H1 (cell line): ENCODE data around the gene GPATCH2. TPM values are rescaled to one million over a fixed set of nuclear protein-coding genes. Genes with fewer than 3 reads are reported as not detected.

Source experiments
- CTCF ChIA-PET: fragments of 300-600 bp; sonication (Branson Sonifier 250); formaldehyde crosslinking; loops from one replicate; lab custom pipeline; 2021; ENCODE audit not compliant: partially characterized antibody; lab: Charles Lee
- POLR2A ChIA-PET: fragments of 300-600 bp; sonication (Branson Sonifier 250); formaldehyde crosslinking; loops from one replicate; lab custom pipeline; 2021; ENCODE audit warnings: inconsistent platforms; ENCODE audit not compliant: partially characterized antibody; lab: Charles Lee
- DNase-seq, 2 experiments: peaks; one replicate each; pipeline versions ENCODE4 v3.0.0 to v3.0.0-alpha.2; 2010 to 2022; ENCODE audit warnings: low spot score in 2 of 2, low read depth in 1 of 2, mixed read lengths in 1 of 2
- FAIRE-seq: peaks from 2 replicates; lab custom pipeline; 2011; peaks lifted over from hg19 to GRCh38; lab: Jason Lieb, UNC
- H2AFZ ChIP-seq: 2 replicates; pipeline ENCODE4 v1.8.1; 2012; ENCODE audit warnings: low read length, inconsistent platforms
- H2AK5ac ChIP-seq: 2 replicates; pipeline ENCODE4 v1.6.1; 2013; ENCODE audit warnings: low read depth, low read length
- H2BK120ac ChIP-seq: replicated peaks from 2 replicates; pipeline ENCODE3; 2013; ENCODE audit warnings: low read depth, low read length, inconsistent platforms
- H2BK12ac ChIP-seq: 2 replicates; pipeline ENCODE4 v1.6.1; 2013; ENCODE audit warnings: low read depth, low read length
- H2BK15ac ChIP-seq: 2 replicates; pipeline ENCODE4 v1.6.1; 2013; ENCODE audit warnings: low read length
- H2BK20ac ChIP-seq: 2 replicates; pipeline ENCODE4 v1.6.1; 2013; ENCODE audit warnings: low read length
- H2BK5ac ChIP-seq: 2 replicates; pipeline ENCODE4 v1.6.1; 2013; ENCODE audit warnings: low read depth, low read length
- H3K14ac ChIP-seq: 2 replicates; pipeline ENCODE4 v1.6.1; 2013; ENCODE audit warnings: inconsistent platforms; ENCODE audit not compliant: insufficient read length
- H3K18ac ChIP-seq: 2 replicates; pipeline ENCODE4 v1.6.1; 2013; ENCODE audit warnings: low read length; ENCODE audit errors: extremely low read depth
- H3K23ac ChIP-seq: 2 replicates; pipeline ENCODE4 v1.6.1; 2013; ENCODE audit warnings: inconsistent platforms; ENCODE audit not compliant: insufficient read length
- H3K23me2 ChIP-seq: 2 replicates; pipeline ENCODE4 v1.6.1; 2013; ENCODE audit warnings: low read depth, low read length
- H3K27ac ChIP-seq: 2 replicates; pipeline ENCODE4 v1.6.1; 2011; ENCODE audit warnings: low read depth, low read length, inconsistent platforms
- H3K27me3 ChIP-seq, 4 experiments: replicated peaks in 1 of 4; 1 replicate in 1 of 4; 2 replicates in 3 of 4; pipeline versions ENCODE4 v1.6.1 to v1.8.1; 2011 to 2013; ENCODE audit warnings: low read length in 3 of 4, mild to moderate bottlenecking in 3 of 4, inconsistent platforms in 2 of 4, mixed read lengths in 2 of 4, moderate library complexity in 1 of 4; ENCODE audit not compliant: control insufficient read depth in 3 of 4, insufficient read depth in 3 of 4; ENCODE audit errors: extremely low read depth in 1 of 4
- H3K36me3 ChIP-seq, 4 experiments: 2 replicates each; pipeline versions ENCODE4 v1.6.1 to v1.8.1; 2011 to 2013; ENCODE audit warnings: mild to moderate bottlenecking in 4 of 4, low read length in 3 of 4, moderate library complexity in 2 of 4, control low read depth in 1 of 4, inconsistent platforms in 1 of 4; ENCODE audit not compliant: insufficient read depth in 4 of 4, control insufficient read depth in 2 of 4
- H3K4ac ChIP-seq: replicated peaks from 2 replicates; pipeline ENCODE3; 2013; ENCODE audit warnings: low read length, low read depth, mixed read lengths, inconsistent platforms; ENCODE audit not compliant: insufficient read length
- H3K4me1 ChIP-seq, 4 experiments: replicated peaks in 1 of 4; 1 replicate in 1 of 4; 2 replicates in 3 of 4; pipeline versions ENCODE4 v1.6.1 to v1.8.1; 2011 to 2013; ENCODE audit warnings: low read length in 3 of 4, inconsistent platforms in 2 of 4, mixed read lengths in 1 of 4; ENCODE audit not compliant: insufficient read depth in 4 of 4, control insufficient read depth in 3 of 4
- H3K4me2 ChIP-seq, 2 experiments: 2 replicates each; pipeline versions ENCODE4 v1.6.1 to v1.8.1; 2011 to 2013; ENCODE audit warnings: low read depth in 2 of 2, low read length in 2 of 2, control low read depth in 1 of 2, inconsistent platforms in 1 of 2, mild to moderate bottlenecking in 1 of 2; ENCODE audit not compliant: insufficient read depth in 1 of 2
- H3K4me3 ChIP-seq, 4 experiments: fragments of 200-600, 300-600 bp in 1 of 4; sonication (generic), shearing (Covaris generic), sonication (Bioruptor Twin) in 1 of 4; 2 replicates each; pipeline versions ENCODE4 v1.5.1 to v1.8.1; 2011 to 2016; ENCODE audit warnings: low read length in 4 of 4, low read depth in 3 of 4, control low read depth in 2 of 4, inconsistent platforms in 2 of 4, mild to moderate bottlenecking in 2 of 4, mixed read lengths in 1 of 4, moderate library complexity in 1 of 4; ENCODE audit not compliant: insufficient read depth in 2 of 4; ENCODE audit errors: extremely low read depth in 1 of 4
- H3K56ac ChIP-seq: replicated peaks from 2 replicates; pipeline ENCODE3; 2013; ENCODE audit warnings: low read depth, mild to moderate bottlenecking, mixed read lengths, low read length, inconsistent platforms; ENCODE audit not compliant: insufficient read length
- H3K79me1 ChIP-seq: 2 replicates; pipeline ENCODE4 v1.6.1; 2013; ENCODE audit warnings: low read depth, low read length, control low read depth
- H3K79me2 ChIP-seq, 2 experiments: 2 replicates each; pipeline versions ENCODE4 v1.6.1 to v1.8.1; 2012 to 2013; ENCODE audit warnings: low read length in 2 of 2, mild to moderate bottlenecking in 2 of 2, inconsistent platforms in 1 of 2; ENCODE audit not compliant: insufficient read depth in 2 of 2, control insufficient read depth in 1 of 2
- H3K9ac ChIP-seq, 4 experiments: replicated peaks in 1 of 4; 1 replicate in 1 of 4; 2 replicates in 3 of 4; pipeline versions ENCODE4 v1.6.1 to v1.8.1; 2011 to 2013; ENCODE audit warnings: low read depth in 3 of 4, low read length in 3 of 4, control low read depth in 2 of 4, mild to moderate bottlenecking in 2 of 4, moderate library complexity in 2 of 4, inconsistent platforms in 1 of 4; ENCODE audit errors: extremely low read depth in 1 of 4
- H3K9me3 ChIP-seq, 2 experiments: 2 replicates each; pipeline versions ENCODE4 v1.6.1 to v1.8.1; 2012 to 2013; ENCODE audit warnings: mild to moderate bottlenecking in 2 of 2, moderate library complexity in 2 of 2, control low read depth in 1 of 2, inconsistent platforms in 1 of 2, low read depth in 1 of 2, low read length in 1 of 2, mixed read lengths in 1 of 2; ENCODE audit not compliant: insufficient read depth in 2 of 2
- H4K20me1 ChIP-seq, 2 experiments: replicated peaks in 1 of 2; 2 replicates each; pipeline versions ENCODE3 to v1.8.1; 2011 to 2013; ENCODE audit warnings: inconsistent platforms in 2 of 2, low read length in 2 of 2, mild to moderate bottlenecking in 1 of 2; ENCODE audit not compliant: insufficient read depth in 2 of 2, control insufficient read depth in 1 of 2
- H4K5ac ChIP-seq: 2 replicates; pipeline ENCODE4 v1.6.1; 2013; ENCODE audit warnings: low read length, low read depth, mixed read lengths, inconsistent platforms; ENCODE audit not compliant: insufficient read length
- H4K8ac ChIP-seq: 2 replicates; pipeline ENCODE4 v1.8.0; 2013; ENCODE audit warnings: mild to moderate bottlenecking, moderate library complexity, low read length, inconsistent platforms; ENCODE audit not compliant: insufficient read depth; ENCODE audit errors: extremely low read depth
- H4K91ac ChIP-seq: replicated peaks from 2 replicates; pipeline ENCODE3; 2013; ENCODE audit warnings: low read length, mixed read lengths, inconsistent platforms; ENCODE audit not compliant: insufficient read length
- BRCA1 ChIP-seq: IDR thresholded peaks from 2 replicates; pipeline ENCODE4 v1.6.1; 2012; ENCODE audit warnings: low read depth, low read length, improper control_type of control experiment
- CBX5 ChIP-seq: fragments of 300-800, 300-1000 bp; sonication (generic); IDR thresholded peaks from 2 replicates; pipeline ENCODE4 v1.7.1; 2016; ENCODE audit warnings: antibody characterized with exemption, low read length, low read depth
- EGR1 ChIP-seq: IDR thresholded peaks from 2 replicates; pipeline ENCODE4 v1.6.1; 2011; ENCODE audit warnings: low read depth, low read length, borderline replicate concordance
- GABPA ChIP-seq: IDR thresholded peaks from 2 replicates; pipeline ENCODE4 v1.6.1; 2011; ENCODE audit warnings: mild to moderate bottlenecking, low read length, moderate library complexity, borderline replicate concordance; ENCODE audit not compliant: insufficient read depth
- POU5F1 ChIP-seq: IDR thresholded peaks from 2 replicates; pipeline ENCODE4 v1.6.1; 2011; ENCODE audit warnings: low read depth, mild to moderate bottlenecking, low read length, moderate library complexity
- RAD21 ChIP-seq, 2 experiments: IDR thresholded peaks in 1 of 2; conservative IDR thresholded peaks in 1 of 2; 2 replicates each; pipeline ENCODE4 v1.6.1; 2011; ENCODE audit warnings: low read depth in 2 of 2, low read length in 2 of 2, improper control_type of control experiment in 1 of 2, inconsistent platforms in 1 of 2, mild to moderate bottlenecking in 1 of 2, moderate library complexity in 1 of 2
- RNF2 ChIP-seq: fragments of 200-900, 300-1000 bp; sonication (generic); IDR thresholded peaks from 2 replicates; pipeline ENCODE4 v1.7.1; 2016; ENCODE audit warnings: borderline replicate concordance, low read depth, mild to moderate bottlenecking, antibody characterized with exemption, low read length; ENCODE audit not compliant: poor library complexity, severe bottlenecking; ENCODE audit errors: missing control alignments
- SIX5 ChIP-seq: IDR thresholded peaks from 2 replicates; pipeline ENCODE4 v1.6.1; 2011; ENCODE audit warnings: mild to moderate bottlenecking, low read depth, low read length
- SRF ChIP-seq: IDR thresholded peaks from 2 replicates; pipeline ENCODE4 v1.6.1; 2011; ENCODE audit warnings: mild to moderate bottlenecking, low read depth, low read length, moderate library complexity
- SUZ12 ChIP-seq: fragments of 200-600 bp; sonication (generic); IDR thresholded peaks from 2 replicates; pipeline ENCODE4 v1.6.1; 2012; ENCODE audit warnings: mild to moderate bottlenecking, inconsistent platforms, low read length, moderate library complexity, mixed read lengths
- TAF1 ChIP-seq: IDR thresholded peaks from 2 replicates; pipeline ENCODE4 v1.6.1; 2011; ENCODE audit warnings: mild to moderate bottlenecking, low read depth, low read length
- WGBS, 2 experiments: shearing (Covaris generic) in 1 of 2; methylation state at CpG; one replicate each; pipeline versions ENCODE4 v1.1.6 to v1.1.7; 2013 to 2015; ENCODE audit warnings: low lambda C conversion rate in 2 of 2, mixed read lengths in 2 of 2, inconsistent platforms in 1 of 2, low coverage in 1 of 2, missing lambda C conversion rate in 1 of 2; ENCODE audit not compliant: insufficient replicate concordance in 2 of 2, insufficient coverage in 1 of 2, insufficient read length in 1 of 2; ENCODE audit errors: extremely low coverage in 1 of 2, missing lambda C conversion rate in 1 of 2; 5-methylcytosine and 5-hydroxymethylcytosine counted together
- polyA plus RNA-seq, 7 experiments: library from polyadenylated mRNA; depleted of rRNA in 3 of 7; stranded (reverse) in 5 of 7; unstranded in 2 of 7; fragments of >200 nt in 5 of 7; fragments of 200-250 nt in 2 of 7; gene quantifications; 1 replicate in 5 of 7; 2 replicates in 1 of 7; 4 replicates in 1 of 7; pipeline versions ENCODE4 v1.2.1 to v1.2.3, GENCODE V29; 2011 to 2013; ENCODE audit warnings: missing spikeins in 2 of 7, mixed read lengths in 2 of 7
- total RNA-seq: library from RNA; stranded (reverse); fragmentation: NEBNext Ultra II Directional; extraction: Animal tissue kit (Norgen Biotek cat#: 25700); gene quantifications from 2 replicates; pipeline ENCODE4 v1.2.1, GENCODE V29; 2021
- TF ChIP-seq, protein P1 (sequence below): IDR thresholded peaks from 2 replicates; pipeline ENCODE4 v1.6.1; 2012; ENCODE audit warnings: inconsistent platforms
- TF ChIP-seq, protein P2 (sequence below): IDR thresholded peaks from 2 replicates; pipeline ENCODE4 v1.6.1; 2011; ENCODE audit warnings: low read length, improper control_type of control experiment

The GPATCH2 gene
- total and polyA plus RNA-seq, 2 of the 8 experiments (the other 6 are each of a cell fraction or from before 2014, with no cell fraction given) = 3.9 to 13.1 TPM

DNA sequence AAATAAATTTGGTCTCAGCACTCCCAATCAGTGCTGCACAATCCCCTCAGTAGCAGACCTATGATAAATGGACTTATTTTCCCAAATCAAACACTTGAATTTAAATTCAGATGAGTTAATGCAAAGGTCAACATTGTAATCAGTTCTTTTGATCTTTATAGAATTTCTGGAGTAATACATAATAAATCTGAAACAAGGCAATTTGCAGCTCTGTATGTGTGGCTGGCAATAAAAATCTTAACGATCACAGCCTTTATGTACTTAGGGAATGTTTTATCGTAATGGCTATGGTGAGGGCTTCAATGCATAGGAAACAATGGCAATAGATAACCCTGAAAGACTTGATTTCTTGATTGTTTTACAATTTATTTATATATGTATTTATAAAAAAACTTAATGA is 91.4 kb downstream of the GPATCH2 start:
- Histone ChIP-seq H3K79me1 (no peaks in the 10 kb centered on the region), H2BK12ac (no peak overlapping the region), H4K91ac (no peak overlapping the region), H3K23me2 (no peaks in the 10 kb centered on the region), H3K79me2 (no peaks in the 10 kb centered on the region), H4K8ac (no peak overlapping the region), H3K9ac (no peak overlapping the region), H2AK5ac (no peak overlapping the region), H3K36me3 (no peaks in the 10 kb centered on the region), H3K9me3 (no peaks in the 10 kb centered on the region), H3K4me1 (no peaks in the 10 kb centered on the region), H2BK120ac (no peak overlapping the region), H3K4ac (no peak overlapping the region), H3K4me2 (no peak overlapping the region), H3K18ac (no peak overlapping the region), H2BK15ac (no peak overlapping the region), H3K27ac (no peak overlapping the region), H3K23ac (no peak overlapping the region), H3K56ac (no peak overlapping the region), H2AFZ (no peak overlapping the region), H4K20me1 (no peaks in the 10 kb centered on the region), H4K5ac (no peak overlapping the region), H2BK20ac (no peak overlapping the region), H3K4me3 (no peak overlapping the region), H2BK5ac (no peak overlapping the region), H3K14ac (no peak overlapping the region), H3K27me3 (no peaks in the 10 kb centered on the region)
- FAIRE-seq (no peak), DNase-seq (no peak)
- CTCF ChIA-PET = no interaction called here
- 100% methylated on average over 2 of the region's 2 CpGs; no CpG with 5 or more reads in 1 of the 2 experiments for WGBS, 2 experiments
- POLR2A ChIA-PET = no interaction called here
- TF ChIP-seq TAF1 = no peak
- no peak for TF ChIP-seq SUZ12
- no peak for TF ChIP-seq GABPA
- TF ChIP-seq SRF = no peak
- TF ChIP-seq, protein P1, sequence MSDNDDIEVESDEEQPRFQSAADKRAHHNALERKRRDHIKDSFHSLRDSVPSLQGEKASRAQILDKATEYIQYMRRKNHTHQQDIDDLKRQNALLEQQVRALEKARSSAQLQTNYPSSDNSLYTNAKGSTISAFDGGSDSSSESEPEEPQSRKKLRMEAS = no peak
- no peak for TF ChIP-seq BRCA1
- TF ChIP-seq POU5F1 = no peak
- no peak for TF ChIP-seq EGR1
- TF ChIP-seq RAD21 (IDR thresholded peaks at IDR 0.05 in 1 of 2, conservative IDR thresholded peaks at IDR 0.05 in 1 of 2; ENCODE audit: low read depth in 2 of 2, low read length in 2 of 2) = no peak
- TF ChIP-seq RNF2 = no peak
- TF ChIP-seq SIX5 = no peak
- no peak for TF ChIP-seq CBX5
- TF ChIP-seq, protein P2, sequence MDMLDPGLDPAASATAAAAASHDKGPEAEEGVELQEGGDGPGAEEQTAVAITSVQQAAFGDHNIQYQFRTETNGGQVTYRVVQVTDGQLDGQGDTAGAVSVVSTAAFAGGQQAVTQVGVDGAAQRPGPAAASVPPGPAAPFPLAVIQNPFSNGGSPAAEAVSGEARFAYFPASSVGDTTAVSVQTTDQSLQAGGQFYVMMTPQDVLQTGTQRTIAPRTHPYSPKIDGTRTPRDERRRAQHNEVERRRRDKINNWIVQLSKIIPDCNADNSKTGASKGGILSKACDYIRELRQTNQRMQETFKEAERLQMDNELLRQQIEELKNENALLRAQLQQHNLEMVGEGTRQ = no peak
